GM21529 (cell line): Measurements from ENCODE around the gene KLHL30.
"Not testable (repeated sequence)": the region's sequence is repeated elsewhere in the genome, so short reads cannot be mapped to it uniquely, and the experiment has no call there.

Experiments used
- ATAC-seq: cut with Tn5 transposase; IDR thresholded peaks from one replicate; pipeline ENCODE4 v1.9.1; 2021; ENCODE audit not compliant: unreplicated experiment

Gene KLHL30

GRCh38 chr2:238101891-238102841 is 36.3 kb upstream of the KLHL30 start:
- no peak for ATAC-seq

DNA sequence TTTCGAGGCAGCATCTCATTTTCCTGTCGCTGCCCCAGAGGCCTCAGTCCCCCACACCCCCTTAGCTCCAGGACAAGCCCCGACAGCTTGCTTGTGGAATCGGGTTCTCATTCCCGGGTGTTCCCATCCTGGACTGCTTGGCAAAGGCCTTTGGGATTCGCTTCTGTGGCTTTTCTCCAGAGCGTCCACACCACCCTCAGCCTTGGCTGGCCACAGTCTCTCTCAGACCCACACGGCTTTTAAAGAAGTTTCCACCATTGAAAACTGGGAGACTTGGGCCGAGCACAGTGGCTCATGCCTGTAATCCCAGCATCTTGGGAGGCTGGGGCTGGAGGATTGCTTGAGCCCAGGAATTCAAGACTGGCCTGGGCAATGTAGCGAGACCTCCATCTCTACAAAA is 35.6 kb upstream of the KLHL30 start:
- ATAC-seq = no peak

- ATAC-seq = no peak
Measured at GRCh38 chr2:238103465-238104225, 34.8 kb upstream of the KLHL30 start.

DNA sequence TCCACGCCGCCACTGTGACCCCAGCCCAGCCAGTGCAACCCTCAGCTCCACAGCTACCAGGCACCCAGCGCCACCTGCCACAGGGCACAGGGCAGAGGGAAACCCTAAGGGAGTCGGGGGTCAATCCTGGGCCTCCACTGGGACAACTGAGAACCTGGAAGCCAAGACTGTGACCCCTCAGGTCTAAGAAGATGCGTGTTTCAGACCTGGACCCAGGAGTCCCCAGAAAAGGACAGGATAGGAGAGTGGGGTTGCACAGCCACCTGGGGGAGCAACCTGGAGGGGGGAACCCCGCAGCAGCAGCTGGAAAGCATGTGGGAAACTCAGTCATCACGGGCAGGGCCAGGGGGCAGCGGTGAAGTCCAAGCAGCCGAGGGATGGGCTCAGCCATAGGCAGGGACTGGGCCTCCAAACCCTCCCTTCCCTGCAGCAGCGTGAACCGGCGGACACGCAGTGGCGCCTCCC is 34.2 kb upstream of the KLHL30 start:
- no peak for ATAC-seq

- ATAC-seq = no peak
Measured at GRCh38 chr2:238104691-238105371, 33.6 kb upstream of the KLHL30 start.

DNA sequence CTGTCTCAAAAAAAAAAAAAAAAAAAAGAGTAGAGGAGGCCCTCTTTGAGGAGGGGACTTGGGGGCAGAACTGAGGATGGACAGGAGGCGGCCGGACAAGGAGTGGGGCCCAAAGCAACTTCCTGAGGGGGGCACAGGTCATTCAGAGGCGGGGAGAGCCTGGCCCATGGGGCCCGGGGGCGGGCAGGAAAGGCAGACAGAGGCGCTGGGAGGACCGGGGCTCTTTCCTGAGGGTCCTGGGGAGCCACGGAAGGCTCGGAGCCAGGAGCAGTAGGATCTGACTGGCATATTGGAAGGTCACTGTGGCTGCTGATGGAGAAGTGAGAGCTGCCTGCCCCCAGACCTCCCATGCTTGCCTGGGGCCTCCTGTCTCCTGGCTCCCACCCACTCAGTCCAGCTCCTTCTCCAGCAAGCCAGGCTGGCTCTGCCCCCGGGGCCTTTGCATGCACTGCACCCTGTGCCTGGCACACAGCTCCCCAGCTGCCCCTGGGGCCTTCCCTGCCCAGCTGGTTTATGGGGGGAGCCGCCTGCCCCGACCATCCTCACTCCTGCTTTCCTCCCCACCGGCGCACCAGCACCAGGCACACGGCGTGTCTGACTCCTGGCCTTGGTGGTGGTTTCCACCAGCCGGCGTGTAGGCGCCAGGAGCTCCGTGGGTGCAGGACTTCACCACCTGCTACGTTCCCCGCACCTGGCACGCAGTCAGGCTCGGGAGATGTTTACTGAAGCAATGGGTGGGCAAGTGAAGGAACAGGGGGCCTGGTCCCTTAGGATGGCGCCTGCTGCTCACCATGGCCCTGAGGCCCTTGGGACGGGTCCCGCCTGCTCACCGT is 32.7 kb upstream of the KLHL30 start:
- ATAC-seq = no peak

DNA sequence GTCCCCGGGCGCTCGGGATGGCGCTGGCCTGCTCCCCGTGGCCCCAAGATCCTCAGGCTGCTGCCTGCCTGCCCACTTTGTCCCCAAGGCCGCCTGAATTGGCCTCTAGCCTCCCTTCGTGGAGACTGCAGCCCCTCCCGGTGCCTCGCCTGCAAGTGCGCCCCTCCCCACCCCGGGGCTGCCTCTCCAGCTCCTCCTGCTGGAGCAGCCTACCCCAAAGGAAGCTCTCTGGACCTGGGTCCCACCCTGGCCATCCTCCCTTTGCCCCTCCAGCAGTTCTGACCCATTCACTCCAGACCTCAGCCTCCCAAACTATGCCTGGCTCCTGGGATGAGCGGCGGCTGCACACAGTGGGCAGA is 32.1 kb upstream of the KLHL30 start:
- ATAC-seq = no peak

DNA sequence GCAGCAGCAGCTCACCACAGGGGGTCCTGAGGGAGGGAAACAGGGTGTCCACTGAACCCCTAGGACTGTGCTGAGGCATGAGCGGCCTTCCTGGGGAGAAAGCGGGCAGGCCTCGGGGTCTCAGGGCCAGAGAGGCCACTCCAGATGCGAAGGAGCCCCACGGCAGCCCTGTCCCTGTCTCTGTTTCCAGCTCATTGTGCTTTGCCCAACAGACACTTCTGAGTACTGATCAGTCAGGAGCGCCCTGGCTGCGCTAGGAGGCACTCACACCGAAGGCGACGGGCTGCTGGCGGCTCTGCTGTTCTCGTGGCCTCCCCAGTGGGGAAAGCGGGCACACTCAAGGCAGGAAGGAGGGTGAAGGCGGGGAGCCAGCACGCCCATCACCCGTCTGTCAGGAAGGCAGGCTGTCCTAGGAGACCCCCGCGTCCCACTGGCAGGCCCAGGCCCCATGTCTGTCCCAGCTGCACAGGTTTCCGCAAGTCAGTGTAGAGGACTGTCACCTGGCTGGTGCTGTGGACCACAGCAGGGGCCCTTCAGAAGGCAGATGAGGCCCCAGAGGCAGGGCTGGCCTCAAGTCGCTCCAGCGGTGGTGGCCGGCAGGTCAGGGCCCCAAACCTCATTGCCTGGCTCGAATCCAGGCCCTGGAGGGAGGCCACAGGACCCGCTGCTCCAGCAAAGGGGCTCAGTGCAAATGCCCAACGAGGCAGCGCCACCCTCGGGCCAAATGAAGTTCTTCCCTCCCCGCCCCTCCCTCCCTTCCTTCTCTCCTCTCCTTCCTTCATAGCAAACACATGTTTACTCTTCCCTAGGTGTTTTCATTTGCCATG is 31.6 kb upstream of the KLHL30 start:
- peak; percentile 30 for ATAC-seq

GRCh38 chr2:238107525-238108422 is 30.7 kb upstream of the KLHL30 start:
- peak; percentile 83 for ATAC-seq

GRCh38 chr2:238108423-238109183 is 29.9 kb upstream of the KLHL30 start:
- ATAC-seq = peak; percentile 67

DNA sequence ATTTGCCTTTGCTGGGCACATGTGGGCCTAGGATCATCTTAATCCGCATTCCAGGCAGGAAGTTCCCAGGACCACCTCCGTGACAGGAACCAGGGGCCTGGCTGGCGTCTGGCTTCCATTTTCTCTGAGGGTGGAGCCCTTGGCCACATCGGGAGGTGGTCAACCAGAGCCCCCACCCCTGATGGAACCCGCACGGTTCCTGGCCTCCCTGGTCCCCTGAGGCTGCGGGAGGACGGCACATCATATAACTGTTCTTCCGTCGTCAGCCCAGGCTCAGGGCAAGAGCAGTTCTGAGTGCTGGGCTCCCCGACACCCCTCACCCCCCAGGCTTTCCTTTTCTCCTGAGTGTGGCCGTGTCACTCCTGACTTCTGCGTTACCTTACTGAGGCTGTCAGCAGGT is 24.9 kb upstream of the KLHL30 start:
- ATAC-seq = no peak

GRCh38 chr2:238114331-238114841 is 24.1 kb upstream of the KLHL30 start:
- ATAC-seq = no peak

- ATAC-seq = no peak
Measured at GRCh38 chr2:238114851-238115660, 23.4 kb upstream of the KLHL30 start.

DNA sequence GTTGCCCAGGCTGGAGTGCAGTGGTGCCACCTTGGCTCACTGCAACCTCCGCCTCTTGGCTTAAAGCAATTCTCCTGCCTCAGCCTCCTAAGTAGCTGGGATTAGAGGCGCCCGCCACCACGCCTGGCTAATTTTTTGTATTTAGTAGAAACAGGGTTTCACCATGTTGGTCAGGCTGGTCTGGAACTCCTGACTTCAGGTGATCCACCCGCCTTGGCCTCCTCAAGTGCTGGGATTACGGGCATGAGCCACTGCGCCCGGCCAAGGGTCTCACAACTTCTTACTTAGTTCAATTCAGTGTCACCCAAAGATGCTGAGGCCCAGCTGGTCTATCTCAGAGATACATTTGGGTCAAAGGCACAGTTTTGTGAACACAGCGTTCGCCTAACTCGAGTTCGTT is 22.8 kb upstream of the KLHL30 start:
- ATAC-seq = not testable (repeated sequence)

- no peak for ATAC-seq
Measured at GRCh38 chr2:238116298-238117198, 21.9 kb upstream of the KLHL30 start.
